ENCODE results near the gene CAV1. TPM values are rescaled to one million over a fixed set of nuclear protein-coding genes. Genes with fewer than 3 reads are reported as not detected.
A peak's percentile ranks its signal among the peaks of the same experiment; 100 is the strongest.

Gene CAV1
- total and polyA plus RNA-seq, 12 donors = 93.0 to 364 (median 274) TPM

DNA sequence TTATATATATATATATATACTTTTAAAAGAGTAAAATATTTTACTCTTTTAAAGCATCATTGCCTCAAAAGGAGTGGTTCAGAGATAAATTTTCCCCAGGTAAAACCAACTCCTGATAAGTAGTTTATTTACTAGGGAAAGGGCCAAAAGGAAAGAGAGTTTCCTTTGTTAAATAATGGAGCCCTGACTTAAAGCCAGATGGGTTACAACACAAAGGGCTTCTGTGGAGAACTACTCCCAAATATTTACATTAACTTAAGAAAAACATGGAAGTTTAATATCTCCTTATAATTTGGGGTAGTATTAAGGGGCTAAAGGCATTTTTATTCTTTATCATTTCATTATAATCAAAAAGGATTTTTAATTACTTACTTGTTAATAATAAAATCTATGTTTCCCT is 8.5 kb upstream of the CAV1 start:
- TF ChIP-seq, protein P1, sequence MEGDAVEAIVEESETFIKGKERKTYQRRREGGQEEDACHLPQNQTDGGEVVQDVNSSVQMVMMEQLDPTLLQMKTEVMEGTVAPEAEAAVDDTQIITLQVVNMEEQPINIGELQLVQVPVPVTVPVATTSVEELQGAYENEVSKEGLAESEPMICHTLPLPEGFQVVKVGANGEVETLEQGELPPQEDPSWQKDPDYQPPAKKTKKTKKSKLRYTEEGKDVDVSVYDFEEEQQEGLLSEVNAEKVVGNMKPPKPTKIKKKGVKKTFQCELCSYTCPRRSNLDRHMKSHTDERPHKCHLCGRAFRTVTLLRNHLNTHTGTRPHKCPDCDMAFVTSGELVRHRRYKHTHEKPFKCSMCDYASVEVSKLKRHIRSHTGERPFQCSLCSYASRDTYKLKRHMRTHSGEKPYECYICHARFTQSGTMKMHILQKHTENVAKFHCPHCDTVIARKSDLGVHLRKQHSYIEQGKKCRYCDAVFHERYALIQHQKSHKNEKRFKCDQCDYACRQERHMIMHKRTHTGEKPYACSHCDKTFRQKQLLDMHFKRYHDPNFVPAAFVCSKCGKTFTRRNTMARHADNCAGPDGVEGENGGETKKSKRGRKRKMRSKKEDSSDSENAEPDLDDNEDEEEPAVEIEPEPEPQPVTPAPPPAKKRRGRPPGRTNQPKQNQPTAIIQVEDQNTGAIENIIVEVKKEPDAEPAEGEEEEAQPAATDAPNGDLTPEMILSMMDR (IDR thresholded peaks at IDR 0.05) = no peak
- Histone ChIP-seq H3K27me3 (no peaks in the 10 kb centered on the region), H3K27ac (no peak overlapping the region), H3K36me3 (no peaks in the 10 kb centered on the region), H3K9me3 (no peaks in the 10 kb centered on the region), H3K4me1 (peaks cover 1 to 30% (median 13%) of the 10 kb centered on the region in 9 donors), H3K4me3 (no peak overlapping the region)
- intact Hi-C loops (cut with DNase I) = no loop called here
- no peak for DNase-seq
- no peak for ATAC-seq

DNA sequence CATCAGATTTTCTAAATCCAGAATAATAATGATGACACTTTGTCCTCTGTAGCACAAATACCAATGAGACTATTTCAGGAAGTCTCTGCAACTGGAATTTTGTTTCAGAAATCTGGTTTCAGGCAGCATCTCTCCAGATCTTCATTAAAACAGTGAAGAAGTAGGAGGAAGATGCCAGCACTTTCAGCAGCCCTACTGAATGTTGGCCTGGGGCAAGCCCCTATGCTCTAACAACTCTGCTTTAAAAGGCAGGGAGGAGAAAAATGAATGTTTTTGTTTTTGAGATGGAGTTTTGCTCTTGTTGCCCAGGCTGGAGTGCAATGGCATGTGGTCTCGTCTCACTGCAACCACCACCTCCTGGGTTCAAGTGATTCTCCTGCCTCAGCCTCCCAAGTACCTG is 7.2 kb upstream of the CAV1 start:
- H3K9me3 ChIP-seq = no peaks in the 10 kb centered on the region
- H3K4me1 ChIP-seq = peaks cover 0 to 30% (median 6%) of the 10 kb centered on the region in 9 donors
- intact Hi-C loops (cut with DNase I) = no loop called here
- no peaks in the 10 kb centered on the region for H3K36me3 ChIP-seq
- 93 to 94% methylated on average over 1 of the region's 1 CpG for WGBS, 2 donors
- H3K27me3 ChIP-seq = peaks cover 0 to 6% (median 0%) of the 10 kb centered on the region in 7 donors
- no peak for ATAC-seq
- no peak overlapping the region for H3K27ac ChIP-seq
- no peak overlapping the region for H3K4me3 ChIP-seq
- no peak for DNase-seq
- TF ChIP-seq, protein P1 (IDR thresholded peaks at IDR 0.05) = no peak

DNA sequence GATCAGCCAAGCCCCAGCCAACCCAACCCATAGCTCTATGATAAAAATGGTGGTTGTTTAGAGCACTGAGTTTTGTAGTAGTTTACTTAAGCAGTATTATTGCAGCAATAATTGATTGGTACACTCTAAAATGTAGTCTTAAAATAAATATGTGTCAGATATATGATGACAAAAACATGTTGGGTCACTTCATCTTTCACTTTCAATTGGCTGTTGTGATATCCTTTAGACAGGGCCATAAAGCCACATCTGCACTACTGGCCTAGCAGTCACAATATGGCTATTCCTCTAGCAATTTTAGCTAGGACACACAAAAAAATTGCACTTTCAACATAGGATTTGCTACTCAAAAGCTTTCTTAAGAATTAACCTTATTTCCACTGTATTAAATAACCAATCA is 5.9 kb upstream of the CAV1 start:
- H3K36me3 ChIP-seq = no peaks in the 10 kb centered on the region
- no peak for DNase-seq
- ATAC-seq = no peak
- H3K27ac ChIP-seq = no peak overlapping the region
- H3K4me3 ChIP-seq = no peak overlapping the region
- TF ChIP-seq, protein P1 (IDR thresholded peaks at IDR 0.05) = no peak
- H3K27me3 ChIP-seq = peaks cover 0 to 11% (median 0%) of the 10 kb centered on the region in 7 donors
- intact Hi-C loops (cut with DNase I) = no loop called here
- H3K4me1 ChIP-seq = peaks cover 0 to 38% (median 14%) of the 10 kb centered on the region in 9 donors
- H3K9me3 ChIP-seq = no peaks in the 10 kb centered on the region

DNA sequence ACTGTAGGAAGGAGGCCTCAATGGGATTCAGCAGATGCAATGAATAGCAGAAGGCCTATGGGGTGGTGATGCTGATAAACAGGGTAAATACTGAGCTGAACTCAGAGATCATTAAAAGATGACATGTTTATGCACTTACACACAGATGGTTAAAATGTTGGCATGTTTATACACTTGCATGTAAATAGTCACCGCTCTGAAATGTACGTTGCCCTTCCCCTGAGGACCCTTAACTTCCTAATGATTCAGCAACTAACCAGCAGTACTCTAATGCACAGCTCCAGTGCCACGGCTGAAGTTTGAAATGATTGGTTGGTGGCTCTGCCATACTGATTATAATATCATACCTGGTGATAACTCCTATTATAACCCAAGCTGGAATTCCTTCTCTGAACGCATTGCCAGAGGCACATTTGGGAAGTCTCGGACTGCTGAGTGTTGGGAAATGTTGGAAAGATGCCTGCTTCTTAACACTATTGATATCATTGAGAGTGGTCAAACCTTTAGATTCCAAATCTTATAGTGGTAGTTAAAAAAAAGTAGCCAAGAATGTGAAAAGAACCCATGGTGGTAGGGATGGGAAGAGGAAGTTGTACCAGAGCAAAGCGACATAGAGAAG is 3.7 kb upstream of the CAV1 start:
- 67 to 77% methylated on average over 6 of the region's 6 CpGs for WGBS, 2 donors
- intact Hi-C loops (cut with DNase I) = loop anchor here in 3 of 10 donors (10.0 kb wide), 2 partner anchors 64 to 166 kb away; no protein-coding TSS in a partner anchor
- Histone ChIP-seq H3K36me3 (no peaks in the 10 kb centered on the region), H3K27ac (peak overlapping the region in 3 of 10 donors; percentile 24 to 98 (median 63)), H3K9me3 (no peaks in the 10 kb centered on the region), H3K4me1 (peaks cover 0 to 46% (median 23%) of the 10 kb centered on the region in 9 donors), H3K27me3 (peaks cover 0 to 33% (median 0%) of the 10 kb centered on the region in 7 donors), H3K4me3 (no peak overlapping the region)
- DNase-seq = no peak
- TF ChIP-seq, protein P1 (IDR thresholded peaks at IDR 0.05) = no peak
- no peak for ATAC-seq
